Right lobe of liver (tissue), 4 donors: ENCODE results near the gene LMOD3.

ENCODE experiments used
- POLR2A ChIP-seq: fragments of 450-650 bp; IDR thresholded peaks from one replicate; pipeline ENCODE4 v1.6.1; 2017; ENCODE audit warnings: antibody characterized with exemption, mild to moderate bottlenecking
- TF ChIP-seq, protein P1 (sequence below), 4 donors: fragments of 200-600 bp in 3 of 4; fragments of 450-650 bp in 1 of 4; IDR thresholded peaks; one replicate each; pipeline versions ENCODE4 v1.5.1 to v1.8.0; 2016 to 2022; ENCODE audit warnings: antibody characterized with exemption in 4 of 4, mild to moderate bottlenecking in 2 of 4
- donor health status: DM: no; HTN: no; CAD: no.
- donor health status: DM: no; HTN: no; CAD: no.
- donor health status: DM: no; HTN: yes; CAD: no.

DNA sequence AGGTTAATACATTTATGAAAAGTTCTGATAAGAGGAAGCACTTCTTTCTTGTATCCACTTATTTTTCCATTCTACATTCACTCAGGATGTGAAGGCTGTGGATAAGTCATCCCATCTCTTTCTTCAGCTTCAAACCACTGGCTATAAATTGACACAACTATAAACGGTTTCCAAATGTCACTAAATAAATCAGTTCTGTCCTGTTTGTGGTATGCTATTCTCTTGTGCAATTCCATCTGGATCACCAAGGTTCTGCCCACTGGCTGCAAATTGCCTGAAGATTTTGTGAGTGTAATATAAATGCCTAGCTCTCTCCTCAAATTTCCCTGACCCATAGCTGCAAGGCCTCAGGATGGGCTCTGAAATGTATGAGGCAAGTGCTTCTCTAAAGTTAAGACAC lies 7.1 kb upstream of the LMOD3 start:
- TF ChIP-seq, protein P1, sequence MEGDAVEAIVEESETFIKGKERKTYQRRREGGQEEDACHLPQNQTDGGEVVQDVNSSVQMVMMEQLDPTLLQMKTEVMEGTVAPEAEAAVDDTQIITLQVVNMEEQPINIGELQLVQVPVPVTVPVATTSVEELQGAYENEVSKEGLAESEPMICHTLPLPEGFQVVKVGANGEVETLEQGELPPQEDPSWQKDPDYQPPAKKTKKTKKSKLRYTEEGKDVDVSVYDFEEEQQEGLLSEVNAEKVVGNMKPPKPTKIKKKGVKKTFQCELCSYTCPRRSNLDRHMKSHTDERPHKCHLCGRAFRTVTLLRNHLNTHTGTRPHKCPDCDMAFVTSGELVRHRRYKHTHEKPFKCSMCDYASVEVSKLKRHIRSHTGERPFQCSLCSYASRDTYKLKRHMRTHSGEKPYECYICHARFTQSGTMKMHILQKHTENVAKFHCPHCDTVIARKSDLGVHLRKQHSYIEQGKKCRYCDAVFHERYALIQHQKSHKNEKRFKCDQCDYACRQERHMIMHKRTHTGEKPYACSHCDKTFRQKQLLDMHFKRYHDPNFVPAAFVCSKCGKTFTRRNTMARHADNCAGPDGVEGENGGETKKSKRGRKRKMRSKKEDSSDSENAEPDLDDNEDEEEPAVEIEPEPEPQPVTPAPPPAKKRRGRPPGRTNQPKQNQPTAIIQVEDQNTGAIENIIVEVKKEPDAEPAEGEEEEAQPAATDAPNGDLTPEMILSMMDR (IDR thresholded peaks at IDR 0.05): no peak
- TF ChIP-seq POLR2A: no peak
